A549 (cell line): ENCODE measurements around the gene HMX1. TPM values are rescaled to one million over a fixed set of nuclear protein-coding genes. Genes with fewer than 3 reads are reported as not detected.

Experiments
- ATAC-seq, 2 experiments: fragments of 200-7000 bp in 1 of 2; fragments of >200 bp in 1 of 2; cut with Nextera tagmentation in 1 of 2; cut with Tn5 transposase in 1 of 2; 3 replicates each; pipeline versions ENCODE4 v1.8.0 to v1.9.1; 2018 to 2020; ENCODE audit warnings: mild to moderate bottlenecking in 1 of 2, moderate library complexity in 1 of 2
- CTCF ChIA-PET: fragments of 300-600 bp; sonication (Branson Sonifier 250); formaldehyde crosslinking; extraction: SDS; loops from one replicate; lab custom pipeline; 2021; ENCODE audit warnings: antibody characterized with exemption, inconsistent platforms; lab: Yijun Ruan, JAX
- POLR2A ChIA-PET: fragments of 350-600 bp; formaldehyde crosslinking; extraction: SDS; loops from one replicate; lab custom pipeline; 2021; ENCODE audit warnings: antibody characterized with exemption, inconsistent platforms; lab: Yijun Ruan, JAX
- DNase-seq, 2 experiments: peaks; one replicate each; pipeline versions ENCODE4 v3.0.0 to v3.0.0-alpha.2; 2011 to 2016; ENCODE audit warnings: low read depth in 1 of 2, low spot score in 1 of 2
- FAIRE-seq: peaks from 2 replicates; lab custom pipeline; 2011; peaks lifted over from hg19 to GRCh38; lab: Jason Lieb, UNC
- H3K27ac ChIP-seq, 2 experiments: fragments of >200 bp; sonication (Bioruptor Twin); formaldehyde crosslinking; 3 replicates each; pipeline ENCODE4 v1.5.1; 2016 to 2017
- H3K4me1 ChIP-seq: fragments of >200 bp; sonication (Bioruptor Twin); formaldehyde crosslinking; 3 replicates; pipeline ENCODE4 v1.6.1; 2016
- H3K4me2 ChIP-seq: fragments of >200 bp; sonication (Bioruptor Twin); formaldehyde crosslinking; 3 replicates; pipeline ENCODE4 v1.6.1; 2016
- H3K4me3 ChIP-seq: fragments of >200 bp; sonication (Bioruptor Twin); formaldehyde crosslinking; 3 replicates; pipeline ENCODE4 v1.5.1; 2016
- H3K9me3 ChIP-seq: fragments of >200 bp; sonication (Bioruptor Twin); formaldehyde crosslinking; 3 replicates; pipeline ENCODE4 v1.6.1; 2016
- CBX8 ChIP-seq: fragments of 200-600 bp; sonication (generic); IDR thresholded peaks from 2 replicates; pipeline ENCODE4 v1.6.1; 2016
- CHD2 ChIP-seq: fragments of 150-350 bp; IDR thresholded peaks from 2 replicates; pipeline ENCODE4 v1.6.1; 2014; ENCODE audit warnings: low read length; ENCODE audit not compliant: partially characterized antibody
- EHF ChIP-seq: fragments of 250-450 bp; sonication (Bioruptor Pico); IDR thresholded peaks from 2 replicates; pipeline ENCODE4 v1.5.0; 2020; ENCODE audit warnings: mild to moderate bottlenecking
- EHMT2 ChIP-seq: fragments of 200-600 bp; sonication (generic); IDR thresholded peaks from 2 replicates; pipeline ENCODE4 v1.6.1; 2016; ENCODE audit warnings: antibody characterized with exemption, low read depth, mild to moderate bottlenecking, moderate library complexity
- ESRRA ChIP-seq: fragments of 150-350 bp; IDR thresholded peaks from 2 replicates; pipeline ENCODE4 v1.6.1; 2014; ENCODE audit warnings: mild to moderate bottlenecking, low read length, borderline replicate concordance
- FOSL2 ChIP-seq, 2 experiments: fragments of 450-650 bp in 1 of 2; fragments of >200 bp in 1 of 2; sonication (Bioruptor Twin) in 1 of 2; formaldehyde crosslinking; IDR thresholded peaks; 2 replicates each; pipeline versions ENCODE4 v1.5.0 to v1.6.1; 2016 to 2020; ENCODE audit warnings: mild to moderate bottlenecking in 1 of 2, moderate library complexity in 1 of 2
- HES2 ChIP-seq: fragments of >200 bp; sonication (Bioruptor Twin); formaldehyde crosslinking; IDR thresholded peaks from 2 replicates; pipeline ENCODE4 v1.6.1; 2016
- HMGXB4 ChIP-seq: fragments of 250-450 bp; sonication (Bioruptor Pico); IDR thresholded peaks from 2 replicates; pipeline ENCODE4 v1.5.0; 2021; ENCODE audit warnings: mild to moderate bottlenecking, moderate library complexity, borderline replicate concordance
- HOXA7 ChIP-seq: fragments of 250-450 bp; sonication (Bioruptor Pico); IDR thresholded peaks from 2 replicates; pipeline ENCODE4 v1.5.0; 2020; ENCODE audit warnings: mild to moderate bottlenecking, moderate library complexity
- RARB ChIP-seq: fragments of 250-450 bp; sonication (Bioruptor Pico); IDR thresholded peaks from 2 replicates; pipeline ENCODE4 v1.8.0; 2021; ENCODE audit warnings: mild to moderate bottlenecking, moderate library complexity
- REST ChIP-seq: fragments of 200-600 bp; sonication (generic); IDR thresholded peaks from 2 replicates; pipeline ENCODE4 v1.6.1; 2016; ENCODE audit warnings: antibody characterized with exemption, mild to moderate bottlenecking, moderate library complexity
- RFX5 ChIP-seq: fragments of 450-650 bp; IDR thresholded peaks from 2 replicates; pipeline ENCODE4 v1.7.1; 2014; ENCODE audit warnings: antibody characterized with exemption, mild to moderate bottlenecking, moderate library complexity
- TP53 ChIP-seq: fragments of 250-450 bp; sonication (Bioruptor Pico); IDR thresholded peaks from 2 replicates; pipeline ENCODE4 v1.5.0; 2021; ENCODE audit warnings: mild to moderate bottlenecking, moderate library complexity
- WGBS: methylation state at CpG from one replicate; pipeline ENCODE4 v1.1.6; 2017; ENCODE audit errors: missing lambda C conversion rate; 5-methylcytosine and 5-hydroxymethylcytosine counted together
- polyA plus RNA-seq, 4 experiments: library from polyadenylated mRNA; depleted of rRNA in 3 of 4; stranded (reverse); fragments of >200 nt; fragmentation: RNase III in 1 of 4; extraction: RNeasy Plus Mini Kit Qiagen cat#74134 plus additional on column Dnase treatment in 1 of 4; gene quantifications; 2 replicates in 3 of 4; 3 replicates in 1 of 4; pipeline ENCODE4 v1.2.3, GENCODE V29; 2011 to 2017
- TF ChIP-seq, protein P1 (sequence below): fragments of >200 bp; sonication (Bioruptor Twin); formaldehyde crosslinking; IDR thresholded peaks from 3 replicates; pipeline ENCODE4 v1.5.1; 2016
- TF ChIP-seq, protein P2 (sequence below): fragments of 150-350 bp; IDR thresholded peaks from 2 replicates; pipeline ENCODE4 v1.6.1; 2014; ENCODE audit warnings: low read depth, mild to moderate bottlenecking, low read length
- TF ChIP-seq, protein P3 (sequence below): fragments of >200 bp; sonication (Bioruptor Twin); formaldehyde crosslinking; IDR thresholded peaks from 3 replicates; pipeline ENCODE4 v1.6.1; 2016

Gene HMX1
- polyA plus RNA-seq, 2 of the 4 experiments (the other 2 are of a cell fraction) = 0.06 TPM; not detected in 1

DNA sequence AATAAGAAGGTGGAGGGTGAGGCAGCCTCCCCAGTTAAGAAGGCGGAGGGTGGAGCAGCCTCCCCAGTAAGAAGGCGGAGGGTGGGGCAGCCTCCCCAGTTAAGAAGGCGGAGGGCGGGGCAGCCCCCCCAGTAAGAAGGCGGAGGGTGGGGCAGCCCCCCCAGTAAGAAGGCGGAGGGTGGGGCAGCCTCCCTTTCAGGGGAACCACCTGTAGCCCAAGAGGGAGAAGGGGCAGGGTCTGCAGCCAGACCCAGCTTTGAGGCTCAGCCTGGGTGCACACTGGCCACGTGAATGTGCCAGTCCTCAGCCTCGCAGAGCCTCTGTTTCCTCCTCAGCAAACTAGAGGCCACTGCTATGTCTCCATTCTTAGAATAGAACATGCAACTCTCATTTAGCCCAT lies 52.6 kb downstream of the HMX1 start:
- Histone ChIP-seq H3K9me3 (no peaks in the 10 kb centered on the region), H3K4me3 (no peak overlapping the region), H3K27ac (no peak overlapping the region), H3K4me1 (no peaks in the 10 kb centered on the region), H3K4me2 (no peak overlapping the region)
- CTCF ChIA-PET = no interaction called here
- FAIRE-seq (no peak), ATAC-seq (no peak), DNase-seq (no peak)
- no CpG with 5 or more reads among the region's 8 CpGs for WGBS
- TF ChIP-seq ESRRA (no peak), HES2 (no peak), EHMT2 (no peak), RARB (CRISPR knock-in tag) (no peak)
- TF ChIP-seq, protein P1, sequence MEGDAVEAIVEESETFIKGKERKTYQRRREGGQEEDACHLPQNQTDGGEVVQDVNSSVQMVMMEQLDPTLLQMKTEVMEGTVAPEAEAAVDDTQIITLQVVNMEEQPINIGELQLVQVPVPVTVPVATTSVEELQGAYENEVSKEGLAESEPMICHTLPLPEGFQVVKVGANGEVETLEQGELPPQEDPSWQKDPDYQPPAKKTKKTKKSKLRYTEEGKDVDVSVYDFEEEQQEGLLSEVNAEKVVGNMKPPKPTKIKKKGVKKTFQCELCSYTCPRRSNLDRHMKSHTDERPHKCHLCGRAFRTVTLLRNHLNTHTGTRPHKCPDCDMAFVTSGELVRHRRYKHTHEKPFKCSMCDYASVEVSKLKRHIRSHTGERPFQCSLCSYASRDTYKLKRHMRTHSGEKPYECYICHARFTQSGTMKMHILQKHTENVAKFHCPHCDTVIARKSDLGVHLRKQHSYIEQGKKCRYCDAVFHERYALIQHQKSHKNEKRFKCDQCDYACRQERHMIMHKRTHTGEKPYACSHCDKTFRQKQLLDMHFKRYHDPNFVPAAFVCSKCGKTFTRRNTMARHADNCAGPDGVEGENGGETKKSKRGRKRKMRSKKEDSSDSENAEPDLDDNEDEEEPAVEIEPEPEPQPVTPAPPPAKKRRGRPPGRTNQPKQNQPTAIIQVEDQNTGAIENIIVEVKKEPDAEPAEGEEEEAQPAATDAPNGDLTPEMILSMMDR = no peak
- TF ChIP-seq, protein P2, sequence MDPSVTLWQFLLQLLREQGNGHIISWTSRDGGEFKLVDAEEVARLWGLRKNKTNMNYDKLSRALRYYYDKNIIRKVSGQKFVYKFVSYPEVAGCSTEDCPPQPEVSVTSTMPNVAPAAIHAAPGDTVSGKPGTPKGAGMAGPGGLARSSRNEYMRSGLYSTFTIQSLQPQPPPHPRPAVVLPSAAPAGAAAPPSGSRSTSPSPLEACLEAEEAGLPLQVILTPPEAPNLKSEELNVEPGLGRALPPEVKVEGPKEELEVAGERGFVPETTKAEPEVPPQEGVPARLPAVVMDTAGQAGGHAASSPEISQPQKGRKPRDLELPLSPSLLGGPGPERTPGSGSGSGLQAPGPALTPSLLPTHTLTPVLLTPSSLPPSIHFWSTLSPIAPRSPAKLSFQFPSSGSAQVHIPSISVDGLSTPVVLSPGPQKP = no peak
- POLR2A ChIA-PET = no interaction called here

DNA sequence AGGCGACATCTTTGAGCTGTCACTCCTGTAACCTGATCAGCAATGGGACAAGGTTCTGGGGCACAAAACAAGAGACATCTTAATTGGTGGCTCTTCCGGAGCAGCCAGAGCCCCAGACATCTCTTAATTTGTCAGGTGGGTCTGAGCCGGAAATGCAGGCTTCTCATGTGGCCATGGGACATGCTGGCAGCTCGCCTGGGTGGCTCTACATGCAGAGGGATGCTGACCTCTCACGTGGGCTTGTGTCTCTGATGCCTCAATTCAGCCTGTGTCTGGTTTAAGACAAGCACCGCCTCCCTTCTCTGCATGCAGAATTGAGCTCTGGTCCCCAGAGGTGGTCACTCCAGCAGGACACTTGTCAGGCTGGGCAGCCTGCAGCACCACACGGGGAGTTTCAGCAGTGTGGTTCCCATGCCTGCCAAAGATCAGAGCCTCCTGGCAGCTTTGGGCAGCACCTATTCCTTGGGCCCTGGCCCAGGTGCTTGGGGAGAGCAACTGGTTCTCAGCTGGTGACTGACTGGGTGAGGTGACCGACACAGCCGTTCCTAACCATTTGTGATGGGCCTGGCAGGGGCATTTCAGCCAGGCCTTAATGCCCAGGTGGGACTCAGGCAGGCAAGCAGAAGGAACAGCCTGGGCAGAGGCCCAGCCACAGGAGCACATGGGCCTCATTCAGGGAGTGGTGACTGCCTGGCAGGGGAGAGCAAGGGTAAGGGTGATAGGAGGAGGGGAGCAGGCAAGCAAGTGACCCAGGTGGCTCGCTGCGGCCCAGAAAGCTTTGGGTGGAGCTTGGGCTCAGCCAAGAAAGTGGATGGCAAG lies 53.4 kb downstream of the HMX1 start:
- TF ChIP-seq RFX5 (no peak), CBX8 (no peak), TP53 (CRISPR knock-in tag) (no peak), EHF (CRISPR knock-in tag) (no peak), HMGXB4 (CRISPR knock-in tag) (no peak), FOSL2 (IDR thresholded peaks at IDR 0.05) (no peak), FOSL2 (CRISPR knock-in tag; IDR thresholded peaks at IDR 0.05) (no peak), CHD2 (no peak), HOXA7 (CRISPR knock-in tag) (no peak), REST (no peak)
- TF ChIP-seq, protein P3, sequence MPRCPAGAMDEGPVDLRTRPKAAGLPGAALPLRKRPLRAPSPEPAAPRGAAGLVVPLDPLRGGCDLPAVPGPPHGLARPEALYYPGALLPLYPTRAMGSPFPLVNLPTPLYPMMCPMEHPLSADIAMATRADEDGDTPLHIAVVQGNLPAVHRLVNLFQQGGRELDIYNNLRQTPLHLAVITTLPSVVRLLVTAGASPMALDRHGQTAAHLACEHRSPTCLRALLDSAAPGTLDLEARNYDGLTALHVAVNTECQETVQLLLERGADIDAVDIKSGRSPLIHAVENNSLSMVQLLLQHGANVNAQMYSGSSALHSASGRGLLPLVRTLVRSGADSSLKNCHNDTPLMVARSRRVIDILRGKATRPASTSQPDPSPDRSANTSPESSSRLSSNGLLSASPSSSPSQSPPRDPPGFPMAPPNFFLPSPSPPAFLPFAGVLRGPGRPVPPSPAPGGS = no peak
- DNase-seq (no peak), FAIRE-seq (no peak), ATAC-seq (no peak)
- no peak overlapping the region for H3K4me3 ChIP-seq
- POLR2A ChIA-PET = no interaction called here
- H3K4me2 ChIP-seq = no peak overlapping the region
- 57% methylated on average over 4 of the region's 11 CpGs for WGBS
- CTCF ChIA-PET = interaction anchor here (0.7 kb wide), 1 partner anchor 29 kb away, joined by 3 read pairs; no protein-coding TSS in a partner anchor
- H3K4me1 ChIP-seq = no peaks in the 10 kb centered on the region
- H3K27ac ChIP-seq = no peak overlapping the region
- no peaks in the 10 kb centered on the region for H3K9me3 ChIP-seq
